Embryonic facial prominence (tissue), 1 donor: ENCODE data around the gene RBM15B.
"Not testable (repeated sequence)": the region's sequence is repeated elsewhere in the genome, so short reads cannot be mapped to it uniquely, and the experiment has no call there.

Experiments used
- DNase-seq: peaks from one replicate; pipeline ENCODE4 v3.0.0-alpha.2; 2016; ENCODE audit errors: extremely low spot score

Gene RBM15B, protein sequence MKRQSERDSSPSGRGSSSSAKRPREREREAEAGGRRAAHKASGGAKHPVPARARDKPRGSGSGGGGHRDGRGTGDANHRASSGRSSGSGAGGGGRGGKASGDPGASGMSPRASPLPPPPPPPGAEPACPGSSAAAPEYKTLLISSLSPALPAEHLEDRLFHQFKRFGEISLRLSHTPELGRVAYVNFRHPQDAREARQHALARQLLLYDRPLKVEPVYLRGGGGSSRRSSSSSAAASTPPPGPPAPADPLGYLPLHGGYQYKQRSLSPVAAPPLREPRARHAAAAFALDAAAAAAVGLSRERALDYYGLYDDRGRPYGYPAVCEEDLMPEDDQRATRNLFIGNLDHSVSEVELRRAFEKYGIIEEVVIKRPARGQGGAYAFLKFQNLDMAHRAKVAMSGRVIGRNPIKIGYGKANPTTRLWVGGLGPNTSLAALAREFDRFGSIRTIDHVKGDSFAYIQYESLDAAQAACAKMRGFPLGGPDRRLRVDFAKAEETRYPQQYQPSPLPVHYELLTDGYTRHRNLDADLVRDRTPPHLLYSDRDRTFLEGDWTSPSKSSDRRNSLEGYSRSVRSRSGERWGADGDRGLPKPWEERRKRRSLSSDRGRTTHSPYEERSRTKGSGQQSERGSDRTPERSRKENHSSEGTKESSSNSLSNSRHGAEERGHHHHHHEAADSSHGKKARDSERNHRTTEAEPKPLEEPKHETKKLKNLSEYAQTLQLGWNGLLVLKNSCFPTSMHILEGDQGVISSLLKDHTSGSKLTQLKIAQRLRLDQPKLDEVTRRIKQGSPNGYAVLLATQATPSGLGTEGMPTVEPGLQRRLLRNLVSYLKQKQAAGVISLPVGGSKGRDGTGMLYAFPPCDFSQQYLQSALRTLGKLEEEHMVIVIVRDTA

DNA sequence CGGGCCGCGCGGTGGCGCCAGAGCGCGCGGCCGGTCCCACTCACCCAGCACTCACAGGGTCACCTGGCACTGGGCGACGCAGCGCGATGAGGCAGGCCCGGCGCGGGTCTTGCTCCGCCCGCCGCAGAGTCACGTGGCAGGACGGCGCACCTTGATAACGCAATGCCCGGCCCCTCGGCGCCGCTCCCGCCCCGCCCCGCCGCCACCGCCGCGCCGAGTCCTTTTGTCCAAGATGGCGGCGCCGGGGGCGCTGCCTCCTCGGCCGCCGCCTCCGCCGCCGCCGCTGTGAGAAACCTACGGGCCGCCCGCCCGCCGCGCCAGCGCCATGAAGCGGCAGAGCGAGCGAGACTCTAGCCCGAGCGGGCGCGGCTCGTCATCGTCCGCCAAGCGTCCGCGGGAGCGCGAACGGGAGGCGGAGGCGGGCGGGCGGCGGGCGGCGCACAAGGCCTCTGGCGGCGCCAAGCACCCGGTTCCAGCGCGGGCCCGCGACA, at the start of gene RBM15B:
RBM15B (plus strand) TSS at position 211 of the 491 bp plus-strand sequence; CDS start at position 326, 115 bp downstream.
- peak; percentile 91 for DNase-seq

DNA sequence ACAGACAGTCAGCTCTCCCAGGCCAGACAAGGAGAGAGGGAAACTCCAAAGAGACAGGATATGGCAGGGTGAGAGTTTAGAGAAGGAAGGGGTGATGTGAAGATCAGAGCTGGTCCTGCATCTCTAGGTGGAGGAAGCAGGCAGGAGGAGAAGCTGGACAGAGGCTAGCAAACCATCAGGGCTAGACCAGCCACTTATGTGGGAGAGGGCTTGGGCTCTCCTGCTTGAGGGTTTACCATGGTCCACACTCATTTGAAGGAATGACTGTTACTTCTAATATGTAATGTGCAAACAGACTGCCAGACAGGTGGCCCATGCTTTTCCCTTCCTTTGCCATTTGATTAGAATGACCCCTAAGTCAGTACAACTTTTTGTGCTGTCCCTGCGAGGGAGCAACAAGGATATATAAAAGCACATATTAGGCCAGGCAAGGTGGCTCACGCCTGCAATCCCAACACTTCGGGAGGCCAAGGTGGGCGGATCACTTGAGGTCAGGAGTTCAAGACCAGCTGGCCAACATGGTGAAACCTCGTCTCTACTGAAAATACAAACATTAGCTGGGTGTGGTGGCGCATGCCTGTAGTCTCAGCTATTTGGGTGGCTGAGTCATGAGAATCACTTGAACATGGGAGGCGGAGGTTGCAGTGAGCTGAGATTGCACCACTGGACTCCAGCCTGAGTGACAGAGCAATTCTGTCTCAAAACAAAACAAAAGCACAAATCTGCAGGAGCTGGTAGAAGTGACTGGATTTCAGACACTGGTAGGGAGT, 47.0 kb upstream of the RBM15B start:
- no peak for DNase-seq

DNA sequence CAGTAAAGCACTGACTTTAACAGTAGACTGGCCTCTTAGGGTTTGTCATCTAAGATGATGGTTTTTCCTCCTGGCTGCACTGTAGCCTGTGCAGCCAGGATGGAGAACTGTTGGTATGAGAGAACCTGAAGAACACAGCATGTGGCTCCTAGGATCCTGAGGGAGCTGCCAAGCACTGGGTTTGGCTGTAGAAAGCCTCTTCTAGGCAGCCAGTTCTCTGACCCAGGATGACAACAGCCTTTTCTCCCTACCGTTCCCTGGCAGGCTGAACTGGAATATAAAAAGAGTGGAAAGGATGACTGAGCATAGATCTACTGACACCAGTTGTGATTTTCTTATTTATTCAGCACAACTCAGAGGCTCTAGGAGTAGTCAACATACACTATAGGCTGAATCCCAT, 40.3 kb upstream of the RBM15B start:
- no peak for DNase-seq

DNA sequence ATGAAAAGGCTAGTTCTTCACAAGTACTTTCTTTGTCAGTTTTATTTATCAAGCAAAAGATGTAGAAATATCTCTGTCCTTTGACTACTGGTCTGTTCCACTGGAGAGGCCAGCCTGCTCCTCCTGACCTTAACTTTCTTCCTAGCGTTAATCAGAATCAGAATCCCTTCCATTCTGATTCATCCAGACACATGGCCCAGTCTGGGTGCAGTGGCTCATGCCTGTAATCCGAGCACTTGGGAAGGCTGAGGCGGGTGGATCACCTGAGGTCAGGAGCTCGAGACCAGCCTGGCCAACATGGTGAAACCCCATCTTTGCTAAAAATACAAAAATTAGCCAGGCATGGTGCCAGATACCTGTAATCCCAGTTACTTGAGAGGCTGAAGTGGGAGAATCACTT, 38.0 kb upstream of the RBM15B start:
- no peak for DNase-seq

DNA sequence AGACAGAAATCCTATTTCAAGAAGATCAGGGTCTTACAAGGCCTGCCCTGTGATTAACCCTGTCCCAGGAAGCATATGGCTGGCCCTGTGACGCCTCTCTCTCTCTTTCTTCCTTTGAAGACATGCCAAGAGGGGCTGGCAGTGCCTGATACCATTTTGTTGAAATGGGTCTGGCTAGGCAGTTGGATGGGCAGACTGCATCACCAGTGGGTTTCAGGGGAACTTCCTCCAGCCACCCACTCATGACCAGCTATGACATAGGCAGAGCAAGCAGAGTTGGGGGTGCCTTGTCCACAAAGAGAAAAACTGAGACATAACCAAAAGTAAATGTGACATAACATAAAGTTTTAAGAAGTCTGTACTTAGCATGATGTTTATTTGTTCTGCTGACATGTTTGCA, 37.4 kb upstream of the RBM15B start:
- no peak for DNase-seq

DNA sequence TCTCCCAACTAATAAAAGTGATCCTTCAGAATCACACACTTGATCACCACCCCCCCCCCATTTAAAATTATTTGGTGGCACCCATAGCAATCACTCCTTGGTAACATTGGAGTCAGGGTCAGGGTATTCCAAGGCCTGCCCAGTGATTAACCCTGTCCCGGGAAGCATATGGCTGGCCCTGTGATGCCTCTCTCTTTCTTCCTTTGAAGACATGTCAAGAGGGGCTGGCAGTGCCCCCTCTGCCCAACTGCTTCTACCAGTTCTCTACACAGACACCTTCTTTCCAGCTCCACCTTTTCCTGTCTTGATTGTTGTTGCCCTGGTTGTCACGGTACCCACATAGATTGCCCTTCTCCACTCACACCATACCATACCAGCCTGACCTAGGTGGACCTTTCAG, 36.9 kb upstream of the RBM15B start:
- DNase-seq, result no peak

DNA sequence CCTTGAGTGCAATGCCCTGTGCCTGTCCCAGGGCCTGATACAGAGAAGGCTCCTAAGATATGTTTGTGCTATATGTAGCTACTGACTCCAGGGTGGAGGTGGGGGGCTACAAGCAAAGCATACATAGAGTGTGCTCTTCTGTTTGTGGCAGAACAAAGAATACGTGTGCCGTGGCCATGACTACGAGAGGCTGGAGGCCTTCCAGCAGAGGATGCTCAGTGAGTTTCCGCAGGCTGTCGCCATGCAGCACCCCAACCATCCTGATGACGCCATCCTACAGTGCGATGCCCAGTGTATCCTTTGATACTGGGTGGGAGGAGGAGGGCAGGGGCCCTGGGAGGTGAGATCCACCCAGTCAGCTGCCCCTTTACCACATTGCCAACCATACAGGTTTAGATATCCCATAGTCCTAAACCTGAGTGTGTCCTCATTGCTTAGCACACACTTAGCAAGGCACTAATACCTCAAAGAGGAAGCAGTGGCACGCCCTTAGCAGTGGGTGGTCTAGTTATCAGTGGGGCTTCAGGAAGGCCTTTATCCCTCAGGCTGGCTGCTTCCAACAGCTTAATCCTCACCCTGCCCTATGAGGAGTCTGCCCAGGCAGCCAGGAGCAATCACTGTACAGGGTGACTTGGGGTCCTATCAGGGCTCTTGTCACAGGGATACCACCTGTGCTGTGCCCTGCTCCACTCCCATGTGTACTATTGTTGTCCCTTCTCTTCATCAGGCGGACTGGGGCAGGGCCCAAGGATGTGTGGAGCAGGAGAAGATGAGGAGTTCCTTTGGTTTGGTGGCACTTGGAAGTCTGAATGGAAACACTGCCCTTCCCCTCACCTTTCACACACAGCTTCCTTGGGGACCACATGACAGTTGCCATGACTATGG, 36.1 kb upstream of the RBM15B start:
- no peak for DNase-seq

DNA sequence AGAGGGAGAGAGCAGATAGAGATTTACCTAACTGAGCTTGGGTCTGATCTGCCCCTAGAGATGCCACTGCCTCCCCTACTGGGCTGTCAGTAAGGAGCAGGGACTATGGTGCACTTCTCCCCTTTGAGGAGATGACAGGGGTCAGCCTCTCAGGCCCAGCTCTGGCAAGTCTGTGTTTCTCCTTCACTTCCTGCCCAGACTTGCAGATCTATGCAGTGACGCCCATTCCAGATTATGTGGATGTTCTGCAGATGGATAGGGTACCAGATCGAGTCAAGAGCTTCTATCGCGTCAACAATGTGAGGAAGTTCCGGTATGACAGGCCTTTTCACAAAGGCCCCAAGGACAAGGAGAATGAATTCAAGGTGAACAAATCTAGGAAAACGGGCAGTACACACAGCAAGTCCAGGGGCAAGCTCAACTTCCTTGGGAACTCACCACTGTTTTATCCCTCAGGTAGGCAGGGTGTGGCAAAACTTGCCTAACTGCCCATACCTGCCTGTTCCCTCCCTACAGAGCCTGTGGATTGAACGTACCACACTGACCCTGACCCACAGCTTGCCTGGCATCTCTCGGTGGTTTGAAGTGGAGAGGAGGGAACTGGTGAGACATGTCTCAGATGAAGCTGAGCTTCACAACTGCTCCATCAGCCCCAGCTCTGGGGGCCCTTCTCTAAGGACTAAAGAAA, 35.0 kb upstream of the RBM15B start:
- DNase-seq, result no peak

DNA sequence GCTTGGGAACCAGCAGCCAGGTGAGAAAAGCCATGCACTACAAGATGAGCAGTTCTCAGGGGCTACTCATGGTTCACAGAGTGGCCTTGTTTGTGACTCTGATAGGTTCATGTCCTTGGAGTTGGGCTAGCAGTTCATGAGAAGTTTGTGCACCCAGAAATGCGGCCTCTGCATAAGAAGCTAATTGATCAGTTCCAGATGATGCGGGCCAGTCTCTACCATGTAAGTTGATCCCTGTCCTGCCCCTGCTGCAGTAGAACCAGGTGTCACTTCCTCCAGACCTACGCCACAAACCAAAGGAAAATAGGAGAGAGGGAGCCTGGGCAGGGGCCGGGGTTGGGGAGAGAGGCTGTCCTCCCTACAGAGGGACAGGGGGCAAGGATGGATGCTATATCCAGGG, 33.2 kb upstream of the RBM15B start:
- no peak for DNase-seq

DNA sequence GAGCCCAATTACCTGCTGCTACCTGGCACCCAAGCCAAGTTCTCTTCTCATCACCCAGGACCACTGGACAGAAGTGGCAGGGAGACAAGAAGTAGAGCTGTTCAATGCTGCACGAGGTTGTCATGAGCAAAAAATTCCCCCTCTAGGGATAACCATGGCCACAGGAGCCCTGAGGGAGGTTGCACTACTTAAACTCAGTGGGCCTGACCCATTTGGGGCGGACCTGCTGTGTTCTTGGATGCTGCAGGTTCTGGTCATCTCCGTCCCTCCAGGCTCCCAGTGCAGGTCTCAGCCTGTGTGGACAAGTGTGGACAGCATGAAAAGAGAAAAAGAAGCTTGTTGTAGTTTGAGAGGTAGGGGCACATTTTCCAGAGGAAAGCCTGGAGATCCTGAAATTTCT, 32.1 kb upstream of the RBM15B start:
- no peak for DNase-seq

DNA sequence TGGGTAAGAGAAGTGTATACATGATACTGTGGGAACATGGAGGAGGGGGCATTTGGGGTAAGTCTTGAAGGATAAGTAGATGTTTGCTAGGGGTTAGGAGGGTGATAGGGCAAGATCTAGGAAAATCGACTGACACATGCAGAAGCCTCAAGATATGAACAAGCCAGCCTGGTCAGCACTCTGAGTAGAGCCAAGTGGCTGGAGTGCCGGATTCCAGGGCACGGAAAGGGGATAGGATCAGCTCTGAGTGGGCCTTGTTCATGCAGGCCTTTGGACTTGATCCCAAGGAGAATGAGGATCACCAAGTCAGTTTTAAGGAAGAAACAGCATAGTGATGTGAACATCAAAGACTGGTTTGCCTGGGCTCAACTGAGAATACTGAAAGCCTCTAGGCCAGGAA, 30.3 kb upstream of the RBM15B start:
- DNase-seq, result no peak

DNA sequence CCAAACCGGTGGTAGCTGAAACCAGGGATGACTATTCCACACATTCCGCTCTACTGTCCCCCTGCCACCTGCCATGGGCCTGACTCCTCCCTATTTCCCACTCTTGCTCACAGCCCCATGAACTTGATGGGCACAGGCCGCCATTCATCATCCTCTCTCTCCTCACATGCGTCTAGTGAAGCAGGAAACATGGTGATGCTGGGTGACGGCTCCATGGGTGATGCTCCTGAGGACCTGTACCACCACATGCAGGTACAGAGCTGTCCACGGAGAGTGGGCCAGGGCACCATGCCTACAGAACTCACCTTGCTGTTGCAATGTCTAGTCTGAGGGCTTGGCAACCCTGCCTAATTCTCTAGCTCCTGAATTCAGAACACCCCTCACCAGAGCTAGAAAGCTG, 29.3 kb upstream of the RBM15B start:
- DNase-seq, result no peak

DNA sequence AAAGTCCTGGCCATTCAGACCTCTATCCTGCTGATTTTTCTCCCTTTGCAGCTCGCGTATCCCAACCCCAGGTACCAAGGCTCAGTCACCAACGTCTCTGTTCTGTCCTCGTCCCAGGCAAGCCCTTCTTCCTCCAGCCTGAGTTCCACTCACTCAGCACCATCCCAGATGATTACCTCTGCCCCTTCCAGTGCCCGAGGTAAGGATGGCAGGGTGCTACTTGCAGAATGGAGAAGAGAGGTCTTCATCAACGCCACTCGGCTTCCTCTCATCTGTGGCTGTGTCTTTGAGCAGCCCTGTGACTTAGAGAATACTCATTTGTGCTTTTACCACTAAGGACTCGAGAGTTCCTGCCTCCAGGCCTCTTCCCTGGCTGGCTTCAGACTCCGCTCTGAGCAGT, 28.6 kb upstream of the RBM15B start:
- DNase-seq, result no peak

DNA sequence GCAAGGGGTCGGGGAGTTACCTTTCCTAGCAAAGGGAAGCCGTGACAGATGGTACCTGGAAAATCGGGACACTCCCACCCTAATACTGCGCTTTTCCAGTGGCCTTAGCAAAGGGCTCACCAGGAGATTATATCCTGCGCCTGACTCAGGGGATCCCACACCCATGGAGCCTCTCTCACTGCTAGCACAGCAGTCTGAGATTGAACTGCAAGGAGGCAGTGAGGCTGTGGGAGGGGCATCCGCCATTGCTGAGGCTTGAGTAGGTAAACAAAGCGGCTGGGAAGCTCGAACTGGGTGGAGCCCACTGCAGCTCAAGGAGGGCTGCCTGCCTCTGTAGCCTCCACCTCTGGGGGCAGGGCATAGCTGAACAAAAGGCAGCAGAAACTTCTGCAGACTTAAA, 22.8 kb upstream of the RBM15B start:
- DNase-seq, result not testable (repeated sequence)

DNA sequence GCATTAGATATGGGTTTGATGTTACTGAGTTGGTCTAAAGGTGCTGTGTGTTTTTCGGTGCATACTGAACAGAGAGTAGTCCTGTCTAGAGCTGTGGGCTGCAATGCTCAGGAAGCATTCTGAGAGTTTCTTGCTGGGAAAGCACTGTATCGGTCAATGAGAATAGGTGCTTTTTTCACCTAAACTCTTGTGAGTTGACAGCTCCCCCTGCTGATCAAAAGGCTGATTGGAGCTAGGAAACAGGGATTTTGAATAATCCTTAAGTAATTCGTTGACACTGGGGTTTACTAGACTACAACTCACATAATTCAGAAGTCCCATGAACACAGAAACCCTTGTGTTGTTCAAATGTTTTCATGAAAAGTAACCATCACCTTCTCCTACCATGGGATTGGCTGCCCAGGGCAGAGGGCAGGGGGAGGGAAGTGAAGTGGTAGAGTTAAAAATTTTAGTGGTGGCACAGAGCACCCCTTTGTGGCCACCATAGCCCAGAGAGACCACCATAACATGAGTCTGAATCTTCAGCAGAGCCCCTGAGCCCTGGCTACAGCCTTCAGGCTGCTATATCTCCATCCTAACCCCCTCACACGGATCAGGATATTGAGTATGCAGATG, 19.0 kb upstream of the RBM15B start:
- DNase-seq, result peak; percentile 40

DNA sequence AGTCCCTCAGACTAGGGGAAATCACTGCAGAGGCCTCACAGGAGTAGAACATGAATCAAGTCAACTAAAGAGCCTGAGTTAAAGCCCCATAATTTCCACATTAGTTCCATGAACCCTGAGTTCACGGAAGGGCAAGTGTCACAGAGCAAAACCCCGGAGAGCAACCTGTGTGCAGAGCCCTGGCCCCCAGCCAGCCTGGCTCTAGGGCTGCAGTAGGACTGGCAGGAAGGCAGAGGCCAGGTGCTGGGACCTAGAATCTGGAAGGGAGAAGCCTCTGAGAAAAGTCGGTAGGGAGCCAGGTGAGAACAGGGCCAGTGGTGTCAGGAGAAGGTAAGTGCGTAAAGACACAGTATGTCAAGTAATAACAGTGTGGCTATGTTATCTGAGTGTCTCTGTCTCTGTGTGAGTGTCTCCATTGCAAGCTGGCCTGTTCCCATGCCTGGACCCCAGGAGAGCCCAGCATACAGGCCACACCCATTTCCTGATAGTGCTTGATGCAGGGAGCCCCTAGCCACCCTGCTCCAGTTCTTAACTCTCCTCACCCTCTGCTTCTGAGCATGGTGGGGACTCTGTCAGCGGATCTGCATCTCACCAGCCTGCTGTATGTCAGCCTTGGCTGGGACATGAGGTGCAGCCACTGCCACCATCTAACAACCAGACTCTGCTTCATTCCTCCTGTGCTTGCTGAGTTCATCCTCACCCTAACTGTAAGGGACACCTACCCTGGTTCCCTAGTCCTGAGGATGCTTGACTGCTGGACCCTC, 17.2 kb upstream of the RBM15B start:
- no peak for DNase-seq

DNA sequence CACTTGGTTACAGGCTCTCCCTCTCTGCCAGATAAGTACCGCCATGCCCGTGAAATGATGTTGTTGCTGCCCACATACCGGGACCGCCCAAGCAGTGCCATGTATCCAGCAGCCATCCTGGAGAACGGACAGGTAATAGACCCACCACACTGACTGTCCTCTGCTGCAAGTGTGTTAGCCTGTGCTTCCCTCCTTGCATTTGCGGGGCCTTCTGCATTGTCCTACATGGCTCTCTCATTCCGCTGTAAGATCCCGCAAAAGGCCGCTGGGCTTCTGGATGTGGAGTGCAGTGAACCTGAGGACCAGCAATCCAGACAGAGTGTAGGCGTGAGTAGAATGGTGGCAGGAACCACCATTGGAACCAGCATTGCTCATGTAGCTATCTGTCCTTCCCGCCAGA, 16.6 kb upstream of the RBM15B start:
- no peak for DNase-seq

DNA sequence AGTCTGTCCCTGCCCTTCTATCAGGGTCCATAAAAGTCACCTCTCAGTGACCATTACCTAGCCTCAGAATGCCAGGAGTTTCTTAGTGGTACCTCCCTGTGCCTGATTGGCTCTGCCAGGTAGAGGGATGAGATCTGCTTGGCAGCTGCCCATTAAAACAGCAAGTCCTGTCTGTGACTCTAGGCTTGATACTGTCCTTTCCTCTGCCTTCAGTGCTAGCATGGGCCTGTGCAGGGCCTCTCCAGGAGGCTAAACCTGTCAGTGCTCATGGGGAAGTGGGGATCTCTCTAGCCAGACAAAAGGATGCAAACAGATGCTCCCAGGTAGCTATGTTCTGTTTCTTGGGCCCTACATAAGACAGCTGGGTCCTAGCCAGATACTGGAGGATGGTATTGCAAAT, 15.9 kb upstream of the RBM15B start:
- DNase-seq, result no peak

DNA sequence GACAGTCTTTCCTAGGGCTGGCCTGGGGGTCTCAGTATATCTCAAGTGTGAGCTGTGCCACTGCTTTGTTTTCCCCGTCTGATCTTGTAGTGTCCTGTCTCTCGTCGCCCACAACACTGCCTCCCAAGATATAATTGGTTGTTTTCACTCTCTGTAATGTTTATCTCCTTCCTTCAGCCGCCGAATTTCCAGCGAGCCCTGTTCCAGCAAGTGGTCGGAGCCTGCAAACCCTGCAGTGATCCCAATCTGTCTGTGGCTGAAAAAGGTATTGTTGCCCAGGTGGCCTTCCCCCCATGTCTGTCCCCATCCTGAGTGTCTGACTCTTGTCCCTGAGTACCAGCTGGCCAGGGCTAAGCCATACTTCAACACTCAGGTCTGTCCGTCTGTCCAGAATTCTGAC, 15.5 kb upstream of the RBM15B start:
- DNase-seq, result no peak
